Activated CD8-positive, alpha-beta T cell treated with anti-CD3 and anti-CD28 coated beads for 36 hours (primary cell): ENCODE results near the gene ZNF598. TPM values are rescaled to one million over a fixed set of nuclear protein-coding genes. Genes with fewer than 3 reads are reported as not detected.

Experiments
- ATAC-seq: fragments of 200-7000 bp; cut with Tn5 transposase; one replicate; pipeline ENCODE4 v1.10.0; 2021; ENCODE audit warnings: mild to moderate bottlenecking, moderate library complexity
- CTCF ChIA-PET: fragments of 350-600 bp; sonication (Branson Sonifier 250); formaldehyde crosslinking; loops from one replicate; lab custom pipeline; 2021; ENCODE audit warnings: antibody characterized with exemption; lab: Charles Lee
- POLR2A ChIA-PET: fragments of 350-600 bp; sonication (Branson Sonifier 250); formaldehyde crosslinking; loops from one replicate; lab custom pipeline; 2021; ENCODE audit warnings: antibody characterized with exemption; lab: Charles Lee
- DNase-seq: peaks from one replicate; pipeline ENCODE4 v3.0.0-alpha.2; 2020
- H3K27ac Mint-ChIP-seq: one replicate; pipeline ENCODE4 v1.8.0; 2021; ENCODE audit warnings: mild to moderate bottlenecking, mixed read lengths
- H3K27me3 Mint-ChIP-seq: one replicate; pipeline ENCODE4 v1.8.0; 2021; ENCODE audit warnings: mixed read lengths
- H3K36me3 Mint-ChIP-seq: one replicate; pipeline ENCODE4 v1.8.0; 2021; ENCODE audit warnings: low read depth, mixed read lengths
- H3K4me1 Mint-ChIP-seq: one replicate; pipeline ENCODE4 v1.8.0; 2021; ENCODE audit warnings: low read depth, mixed read lengths
- H3K4me3 Mint-ChIP-seq: one replicate; pipeline ENCODE4 v1.8.0; 2021; ENCODE audit warnings: mild to moderate bottlenecking, moderate library complexity, mixed read lengths
- H3K9me3 Mint-ChIP-seq: one replicate; pipeline ENCODE4 v1.8.0; 2021; ENCODE audit warnings: mixed read lengths
- intact Hi-C: fragments of 100-400 bp; cut with micrococcal nuclease; formaldehyde crosslinking; loops from one replicate; pipeline ENCODE4 v1.10.0; 2022
- total RNA-seq, 2 experiments: library from RNA; stranded (reverse); gene quantifications; one replicate each; pipeline ENCODE4 v1.2.3, GENCODE V29; 2021
- TF ChIP-seq, protein P1 (sequence below): fragments of 200-600 bp; IDR thresholded peaks from one replicate; pipeline ENCODE4 v1.8.0; 2022; ENCODE audit warnings: antibody characterized with exemption, mild to moderate bottlenecking

ZNF598 gene
- total RNA-seq, 2 experiments from 2014 or later: 85.5 to 90.3 TPM

DNA sequence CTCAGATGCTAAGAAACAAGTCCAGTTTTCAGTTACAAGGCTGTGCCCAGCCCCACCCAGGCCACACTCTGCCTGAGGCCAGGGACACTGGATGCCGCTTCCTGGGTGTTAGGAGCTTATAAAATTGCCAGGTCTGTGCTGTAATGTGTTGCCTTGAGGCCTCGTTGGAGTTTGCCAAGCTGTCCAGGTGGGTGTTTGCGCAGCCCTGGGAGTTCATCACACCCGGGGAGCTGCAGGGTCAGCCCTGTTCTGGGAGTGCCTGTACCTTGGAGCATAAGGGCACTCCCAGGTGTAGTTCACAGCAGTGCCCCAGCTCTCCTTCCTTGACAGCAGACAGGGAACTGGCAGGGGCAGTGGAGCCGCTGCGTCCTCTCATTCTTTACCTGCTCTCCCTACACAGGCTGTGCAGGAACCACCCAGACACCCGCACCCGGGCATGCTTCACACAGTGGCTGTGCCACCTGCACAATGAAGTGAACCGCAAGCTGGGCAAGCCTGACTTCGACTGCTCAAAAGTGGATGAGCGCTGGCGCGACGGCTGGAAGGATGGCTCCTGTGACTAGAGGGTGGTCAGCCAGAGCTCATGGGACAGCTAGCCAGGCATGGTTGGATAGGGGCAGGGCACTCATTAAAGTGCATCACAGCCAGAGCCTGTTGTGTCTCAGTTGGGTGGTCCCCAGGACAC lies 24.0 kb downstream of the ZNF598 start:
- ATAC-seq (no peak), DNase-seq (no peak)
- intact Hi-C loops: no loop called here
- Mint-ChIP-seq H3K27me3 (peaks cover 39% of the 10 kb centered on the region), H3K9me3 (no peaks in the 10 kb centered on the region), H3K4me1 (peaks cover 19% of the 10 kb centered on the region), H3K27ac (no peak overlapping the region), H3K36me3 (peaks cover 16% of the 10 kb centered on the region), H3K4me3 (peak overlapping the region; percentile 89)
- TF ChIP-seq, protein P1, sequence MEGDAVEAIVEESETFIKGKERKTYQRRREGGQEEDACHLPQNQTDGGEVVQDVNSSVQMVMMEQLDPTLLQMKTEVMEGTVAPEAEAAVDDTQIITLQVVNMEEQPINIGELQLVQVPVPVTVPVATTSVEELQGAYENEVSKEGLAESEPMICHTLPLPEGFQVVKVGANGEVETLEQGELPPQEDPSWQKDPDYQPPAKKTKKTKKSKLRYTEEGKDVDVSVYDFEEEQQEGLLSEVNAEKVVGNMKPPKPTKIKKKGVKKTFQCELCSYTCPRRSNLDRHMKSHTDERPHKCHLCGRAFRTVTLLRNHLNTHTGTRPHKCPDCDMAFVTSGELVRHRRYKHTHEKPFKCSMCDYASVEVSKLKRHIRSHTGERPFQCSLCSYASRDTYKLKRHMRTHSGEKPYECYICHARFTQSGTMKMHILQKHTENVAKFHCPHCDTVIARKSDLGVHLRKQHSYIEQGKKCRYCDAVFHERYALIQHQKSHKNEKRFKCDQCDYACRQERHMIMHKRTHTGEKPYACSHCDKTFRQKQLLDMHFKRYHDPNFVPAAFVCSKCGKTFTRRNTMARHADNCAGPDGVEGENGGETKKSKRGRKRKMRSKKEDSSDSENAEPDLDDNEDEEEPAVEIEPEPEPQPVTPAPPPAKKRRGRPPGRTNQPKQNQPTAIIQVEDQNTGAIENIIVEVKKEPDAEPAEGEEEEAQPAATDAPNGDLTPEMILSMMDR: no peak
- ChIA-PET CTCF (interaction anchor here (1.0 to 2.4 kb wide), 3 partner anchors 18 to 21 kb away, joined by 3 to 9 read pairs (median 4); partner anchors contain the start of gene RPS2), POLR2A (interaction anchor here (1.0 to 29.2 kb wide), 5 partner anchors 20 to 220 kb away, joined by 4 to 505 read pairs (median 6); partner anchors contain the start of genes NDUFB10, RNF151, RPS2 and TBL3)

DNA sequence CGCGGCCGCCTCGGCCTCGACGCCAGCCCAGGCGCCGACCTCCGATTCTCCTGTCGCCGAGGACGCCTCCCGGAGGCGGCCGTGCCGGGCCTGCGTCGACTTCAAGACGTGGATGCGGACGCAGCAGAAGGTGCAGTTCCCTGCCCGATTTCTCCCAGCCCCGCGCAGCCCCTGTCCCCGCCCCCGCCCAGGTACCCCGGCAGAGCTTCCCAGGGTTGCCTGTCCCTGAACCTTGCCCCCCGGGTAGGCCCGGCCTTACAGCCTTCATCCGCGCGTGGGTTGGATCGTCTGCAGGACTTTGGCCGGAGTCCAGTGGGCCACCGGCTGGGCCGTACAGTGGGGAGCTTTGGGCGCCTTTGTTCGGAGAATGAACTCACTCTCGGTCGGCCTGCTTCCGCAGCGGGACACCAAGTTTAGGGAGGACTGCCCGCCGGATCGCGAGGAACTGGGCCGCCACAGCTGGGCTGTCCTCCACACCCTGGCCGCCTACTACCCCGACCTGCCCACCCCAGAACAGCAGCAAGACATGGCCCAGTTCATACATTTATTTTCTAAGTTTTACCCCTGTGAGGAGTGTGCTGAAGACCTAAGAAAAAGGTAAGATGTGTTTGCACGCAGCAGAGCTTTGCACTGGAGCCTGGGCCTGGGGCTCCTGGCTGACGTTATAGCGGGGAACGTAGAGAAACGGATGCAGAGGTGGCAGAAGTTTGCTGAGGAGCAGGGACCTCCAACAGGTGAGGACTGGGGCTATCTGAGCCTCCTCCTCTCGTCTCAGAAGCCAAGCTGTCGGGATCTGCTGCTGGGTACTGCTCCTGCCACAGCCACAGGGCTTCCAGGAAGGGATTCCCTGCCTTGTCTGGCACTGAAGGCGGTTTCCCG lies 25.0 kb downstream of the ZNF598 start:
- Mint-ChIP-seq H3K4me3 (peak overlapping the region; percentile 89), H3K36me3 (peaks cover 16% of the 10 kb centered on the region), H3K9me3 (no peaks in the 10 kb centered on the region), H3K27me3 (peaks cover 44% of the 10 kb centered on the region), H3K4me1 (peaks cover 19% of the 10 kb centered on the region), H3K27ac (peak overlapping the region; percentile 30)
- DNase-seq (no peak), ATAC-seq (peak; percentile 10)
- POLR2A ChIA-PET: interaction anchor here (0.8 to 29.2 kb wide), 7 partner anchors 9 to 221 kb away, joined by 3 to 505 read pairs (median 4); partner anchors contain the start of genes NDUFB10, RNF151, RPS2 and TBL3
- intact Hi-C loops: no loop called here
- CTCF ChIA-PET: interaction anchor here (1.0 to 2.4 kb wide), 4 partner anchors 19 to 156 kb away, joined by 3 to 9 read pairs (median 6); partner anchors contain the start of gene RPS2
- TF ChIP-seq, protein P1: no peak

DNA sequence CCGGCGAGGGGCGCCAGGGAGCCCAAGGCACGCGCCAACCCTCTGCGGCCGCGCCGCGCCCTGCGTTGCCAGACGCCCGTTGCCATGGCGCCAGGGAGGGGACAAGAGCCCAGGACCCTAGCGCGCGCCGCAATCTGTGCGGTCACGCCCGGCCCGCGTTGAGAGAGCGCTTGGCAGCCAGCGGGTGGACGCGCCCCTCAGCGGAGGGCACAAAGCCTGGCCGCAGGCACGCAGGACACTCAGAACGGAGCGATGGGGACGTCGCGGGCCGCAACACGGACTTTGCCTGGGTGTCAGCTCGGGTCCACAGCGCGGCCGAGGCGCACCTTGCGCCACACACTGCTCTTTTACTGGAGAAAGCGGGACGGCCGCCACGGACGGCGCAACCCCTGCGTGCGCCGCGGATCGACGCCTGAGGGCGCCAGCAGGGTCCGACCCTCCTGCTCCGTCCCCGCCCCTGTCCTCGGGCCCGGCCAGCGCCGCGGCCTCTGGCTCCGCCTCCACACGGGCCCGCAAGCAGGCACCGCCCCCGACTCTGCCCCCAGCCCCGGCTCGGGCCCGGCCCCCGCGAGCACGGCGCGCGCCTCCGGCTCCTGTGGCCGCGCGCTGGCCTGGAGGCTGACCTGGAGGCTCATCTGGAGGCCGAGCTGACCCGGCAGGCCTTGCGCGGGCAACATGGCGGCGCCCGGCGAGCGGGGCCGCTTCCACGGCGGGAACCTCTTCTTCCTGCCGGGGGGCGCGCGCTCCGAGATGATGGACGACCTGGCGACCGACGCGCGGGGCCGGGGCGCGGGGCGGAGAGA lies 25.9 kb downstream of the ZNF598 start, which contains the start of gene GFER:
TSS of gene GFER (plus strand) at position 650 of the 803 bp plus-strand sequence. CDS start at position 676, 26 bp downstream.
- Mint-ChIP-seq H3K27ac (peak within 1 kb of the TSS; percentile 30), H3K4me3 (peak within 1 kb of the TSS; percentile 89), H3K4me1 (peaks cover 20% of the 10 kb centered on the region), H3K27me3 (peaks cover 36% of the 10 kb centered on the region), H3K36me3 (peaks cover 18% of the 10 kb centered on the region), H3K9me3 (no peaks in the 10 kb centered on the region)
- CTCF ChIA-PET: interaction anchor here (1.4 to 2.4 kb wide), 3 partner anchors 19 to 157 kb away, joined by 4 to 9 read pairs (median 8); partner anchors contain the start of gene RPS2
- TF ChIP-seq, protein P1: peak; percentile 22
- DNase-seq (peak; percentile 82), ATAC-seq (peak; percentile 92)
- intact Hi-C loops: no loop called here
- POLR2A ChIA-PET: interaction anchor here (0.8 to 29.2 kb wide), 10 partner anchors 8 to 222 kb away, joined by 3 to 505 read pairs (median 5); partner anchors contain the start of genes NDUFB10, RNF151, RPS2 and TBL3

DNA sequence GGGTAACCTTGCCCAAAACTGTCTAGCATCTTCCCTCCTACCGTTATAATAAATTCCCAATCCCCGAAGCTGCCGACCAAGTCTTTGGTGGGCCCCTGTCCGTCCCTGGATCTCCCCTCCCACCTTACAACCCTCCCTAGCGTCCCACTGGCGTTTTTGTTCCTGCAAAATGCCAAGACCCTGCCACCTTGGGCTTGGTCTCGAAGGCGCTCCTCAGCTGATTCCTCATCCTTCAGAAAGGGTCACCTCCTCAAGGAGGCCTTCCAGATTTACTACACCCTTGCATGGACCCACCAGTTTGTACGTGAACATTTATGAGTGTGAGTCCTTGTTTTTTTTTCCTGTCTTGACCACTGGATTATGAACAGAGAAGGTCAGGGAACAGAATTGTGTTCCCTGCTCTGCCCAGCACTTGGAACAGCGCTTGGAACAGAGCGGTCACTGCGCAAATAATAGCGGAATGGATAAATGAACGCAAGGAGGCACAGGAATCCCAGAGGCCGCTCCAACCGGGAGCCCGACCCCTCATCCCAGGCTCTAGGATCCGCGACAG lies 26.6 kb downstream of the ZNF598 start:
- ATAC-seq (no peak), DNase-seq (no peak)
- Mint-ChIP-seq H3K27ac (no peak overlapping the region), H3K36me3 (peaks cover 22% of the 10 kb centered on the region), H3K4me3 (peak overlapping the region; percentile 89), H3K4me1 (peaks cover 20% of the 10 kb centered on the region), H3K27me3 (peaks cover 32% of the 10 kb centered on the region), H3K9me3 (no peaks in the 10 kb centered on the region)
- TF ChIP-seq, protein P1: no peak
- POLR2A ChIA-PET: interaction anchor here (0.6 to 29.2 kb wide), 8 partner anchors 10 to 537 kb away, joined by 3 to 505 read pairs (median 6); partner anchors contain the start of genes AMDHD2, NDUFB10, RNF151 and RPS2
- CTCF ChIA-PET: interaction anchor here (0.7 to 2.0 kb wide), 4 partner anchors 11 to 158 kb away, joined by 3 to 8 read pairs (median 4); partner anchors contain the start of gene TBL3
- intact Hi-C loops: no loop called here
